Measurements from ENCODE around the gene RBM45.
"Not testable (repeated sequence)": the region's sequence is repeated elsewhere in the genome, so short reads cannot be mapped to it uniquely, and the experiment has no call there.

Gene RBM45

DNA sequence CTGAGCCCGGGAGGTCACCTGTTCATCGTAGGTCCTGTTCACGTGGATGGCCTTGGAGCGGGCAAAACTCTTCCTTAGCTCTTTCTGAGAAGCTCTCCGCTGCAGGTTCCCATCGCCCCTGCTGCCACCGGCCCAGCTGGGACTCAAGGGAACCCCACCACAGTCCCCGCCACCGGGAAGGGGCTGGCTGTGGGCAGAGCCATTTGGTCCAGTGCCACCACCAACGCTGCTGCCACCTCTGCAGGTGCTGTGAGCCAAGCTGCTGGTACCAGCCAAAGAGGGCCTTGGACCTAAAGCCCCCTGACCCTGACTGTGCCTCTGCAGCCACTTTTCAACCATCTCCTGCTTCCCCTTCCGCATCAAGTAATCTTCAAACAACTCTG is 40.2 kb upstream of the RBM45 start:
- no peak overlapping the region for H3K4me3 ChIP-seq (ENCODE audit: low read depth, low read length)
- no peak for DNase-seq (ENCODE audit: low read depth)
- TF ChIP-seq, protein P1, sequence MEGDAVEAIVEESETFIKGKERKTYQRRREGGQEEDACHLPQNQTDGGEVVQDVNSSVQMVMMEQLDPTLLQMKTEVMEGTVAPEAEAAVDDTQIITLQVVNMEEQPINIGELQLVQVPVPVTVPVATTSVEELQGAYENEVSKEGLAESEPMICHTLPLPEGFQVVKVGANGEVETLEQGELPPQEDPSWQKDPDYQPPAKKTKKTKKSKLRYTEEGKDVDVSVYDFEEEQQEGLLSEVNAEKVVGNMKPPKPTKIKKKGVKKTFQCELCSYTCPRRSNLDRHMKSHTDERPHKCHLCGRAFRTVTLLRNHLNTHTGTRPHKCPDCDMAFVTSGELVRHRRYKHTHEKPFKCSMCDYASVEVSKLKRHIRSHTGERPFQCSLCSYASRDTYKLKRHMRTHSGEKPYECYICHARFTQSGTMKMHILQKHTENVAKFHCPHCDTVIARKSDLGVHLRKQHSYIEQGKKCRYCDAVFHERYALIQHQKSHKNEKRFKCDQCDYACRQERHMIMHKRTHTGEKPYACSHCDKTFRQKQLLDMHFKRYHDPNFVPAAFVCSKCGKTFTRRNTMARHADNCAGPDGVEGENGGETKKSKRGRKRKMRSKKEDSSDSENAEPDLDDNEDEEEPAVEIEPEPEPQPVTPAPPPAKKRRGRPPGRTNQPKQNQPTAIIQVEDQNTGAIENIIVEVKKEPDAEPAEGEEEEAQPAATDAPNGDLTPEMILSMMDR (IDR thresholded peaks at IDR 0.05; ENCODE audit: low read depth, low read length, missing control alignments): no peak

DNA sequence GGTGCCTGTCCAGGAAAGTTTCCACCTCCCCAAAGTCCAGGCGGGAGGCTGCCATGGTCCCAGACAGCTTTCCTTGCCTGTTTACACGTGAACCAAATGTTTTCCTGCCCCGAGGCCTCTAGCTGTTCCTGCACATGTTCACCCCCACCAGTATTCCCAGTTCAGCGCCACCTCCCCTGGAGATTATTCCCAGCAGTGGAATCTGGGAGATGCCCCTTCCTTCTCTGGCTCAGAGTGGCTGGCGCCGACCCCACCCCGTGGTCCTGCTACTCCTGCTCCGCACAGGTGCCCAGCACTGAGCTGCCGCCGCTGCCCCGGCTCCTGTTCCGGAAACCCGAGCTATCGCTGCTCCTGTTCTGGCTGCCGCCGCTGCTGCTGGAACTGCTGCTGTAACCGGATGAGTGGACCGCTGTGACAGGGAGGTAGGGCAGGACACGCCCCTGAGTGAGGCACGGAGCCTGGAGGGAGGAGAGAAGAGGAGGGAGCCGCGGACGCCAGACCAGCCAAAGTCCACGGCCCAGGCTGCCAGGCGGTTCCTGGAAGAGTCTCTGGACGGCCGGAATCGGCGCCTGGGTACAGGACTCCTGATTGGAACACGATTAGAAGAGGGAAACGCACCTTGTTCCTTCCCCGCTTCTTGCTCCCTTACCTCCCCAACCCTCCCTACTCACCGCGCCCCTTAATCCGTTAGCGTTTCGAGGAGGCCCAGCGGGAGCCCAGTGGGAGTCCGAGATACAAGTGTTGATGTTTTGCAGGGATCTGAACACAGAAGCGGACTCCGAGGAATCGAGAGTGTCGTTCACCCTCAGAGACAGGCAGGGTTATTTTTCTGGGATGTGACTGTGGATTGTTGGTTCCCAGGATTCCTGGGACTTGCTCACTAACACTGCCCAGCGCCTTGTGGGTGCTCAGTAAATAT is 39.6 kb upstream of the RBM45 start, which contains the start of gene PDE11A:
PDE11A (minus strand) TSS at position 395 of the 919 bp plus-strand sequence; CDS start at position 55, 340 bp downstream.
- no peak within 1 kb of the TSS for H3K4me3 ChIP-seq (ENCODE audit: low read depth, low read length)
- DNase-seq (ENCODE audit: low read depth): no peak
- TF ChIP-seq, protein P1 (IDR thresholded peaks at IDR 0.05; ENCODE audit: low read depth, low read length, missing control alignments): no peak

DNA sequence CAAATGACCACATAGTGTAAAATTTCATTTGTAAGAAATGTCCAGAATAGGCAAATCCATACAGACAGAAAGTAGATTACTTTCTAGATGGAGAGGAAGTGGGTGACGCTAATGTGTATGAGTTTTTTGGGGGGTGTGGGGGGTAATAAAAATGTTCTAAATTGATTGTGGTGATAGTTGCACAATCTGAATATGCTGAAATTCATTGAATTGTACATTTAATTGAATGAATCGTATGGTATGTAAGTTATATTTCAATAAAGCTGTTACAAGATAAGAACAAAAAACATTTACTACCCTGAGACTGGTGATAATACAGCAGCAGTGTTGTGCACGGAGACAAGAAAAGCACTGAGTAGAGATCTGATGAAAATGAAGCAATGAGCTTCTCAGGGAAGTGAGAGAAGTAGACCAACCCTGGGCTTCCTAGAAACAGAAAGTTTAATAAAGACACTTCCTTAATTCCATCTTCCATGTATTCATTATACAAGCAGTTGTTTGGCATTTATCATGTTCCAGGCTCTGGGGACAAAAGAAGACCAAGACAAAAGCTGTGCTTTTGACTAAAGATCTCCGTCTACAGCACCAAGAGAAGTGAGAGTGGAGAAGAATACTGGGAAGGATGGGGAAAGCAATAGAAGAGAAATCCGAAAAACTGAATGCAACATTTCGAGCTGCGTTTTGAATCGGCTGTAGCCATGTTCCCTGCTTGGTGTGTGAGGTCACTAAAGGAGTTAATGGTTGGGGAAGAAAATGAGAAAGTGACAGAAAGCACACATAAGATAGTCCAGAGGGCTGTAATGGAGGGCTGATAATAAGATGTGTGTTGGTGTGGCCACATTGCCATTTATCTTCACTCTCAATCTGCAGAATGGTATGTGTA is 37.9 kb upstream of the RBM45 start:
- H3K4me3 ChIP-seq (ENCODE audit: low read depth, low read length): no peak overlapping the region
- TF ChIP-seq, protein P1 (IDR thresholded peaks at IDR 0.05; ENCODE audit: low read depth, low read length, missing control alignments): no peak
- DNase-seq (ENCODE audit: low read depth): no peak

DNA sequence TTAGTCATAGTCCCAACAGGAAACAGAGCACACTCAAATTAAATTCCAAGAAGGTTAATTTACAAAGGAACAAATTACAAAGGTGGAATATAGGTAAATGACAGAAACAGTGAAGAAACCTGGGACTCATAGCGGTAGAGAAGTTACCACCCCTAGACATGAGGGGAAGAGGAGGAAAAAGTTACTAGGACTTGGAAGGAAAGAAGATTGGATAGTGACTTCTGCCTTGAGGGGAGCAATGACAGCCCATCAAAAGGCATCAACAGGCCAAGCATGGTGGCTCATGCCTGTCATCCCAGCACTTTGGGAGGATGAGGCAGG is 37.3 kb upstream of the RBM45 start:
- TF ChIP-seq, protein P1 (IDR thresholded peaks at IDR 0.05; ENCODE audit: low read depth, low read length, missing control alignments): no peak
- DNase-seq (ENCODE audit: low read depth): no peak
- no peak overlapping the region for H3K4me3 ChIP-seq (ENCODE audit: low read depth, low read length)

DNA sequence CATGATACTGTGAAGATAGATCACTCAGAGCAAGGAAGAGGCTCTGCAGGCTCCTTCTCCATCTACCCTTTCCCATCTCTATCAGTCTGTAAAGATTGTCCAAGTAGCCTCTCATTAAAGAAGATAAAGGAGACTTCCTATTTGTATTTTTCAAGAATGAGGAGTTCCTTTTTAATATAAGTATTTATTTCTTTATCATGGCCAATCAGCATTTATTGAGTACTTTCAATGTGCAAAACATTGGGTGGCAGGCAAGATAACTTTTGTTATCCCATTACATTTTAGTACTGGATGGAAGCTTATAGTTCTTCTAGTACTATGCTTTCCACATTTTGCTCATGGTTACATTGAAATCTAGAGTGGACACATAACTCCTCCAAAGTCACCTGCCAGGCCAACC is 36.1 kb upstream of the RBM45 start:
- no peak for DNase-seq (ENCODE audit: low read depth)
- TF ChIP-seq, protein P1 (IDR thresholded peaks at IDR 0.05; ENCODE audit: low read depth, low read length, missing control alignments): no peak
- no peak overlapping the region for H3K4me3 ChIP-seq (ENCODE audit: low read depth, low read length)

DNA sequence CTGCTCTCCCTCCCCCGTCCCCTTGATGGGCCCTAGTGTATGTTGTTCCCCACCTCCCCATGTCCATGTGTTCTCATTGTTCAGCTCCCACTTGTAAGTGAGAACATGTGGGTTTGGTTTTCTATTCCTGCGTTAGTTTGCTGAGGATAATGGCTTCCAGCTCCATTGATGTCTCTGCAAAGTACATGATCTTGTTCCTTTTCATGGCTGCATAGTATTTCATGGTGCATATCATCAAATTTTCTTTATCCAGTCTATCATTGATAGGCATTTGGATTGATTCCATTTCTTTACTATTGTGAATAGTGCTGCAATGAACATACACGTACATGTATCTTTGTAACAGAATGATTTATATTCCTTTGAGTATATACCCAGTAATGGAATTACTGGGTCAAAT is 33.0 kb upstream of the RBM45 start:
- not testable (repeated sequence) for DNase-seq (ENCODE audit: low read depth); H3K4me3 ChIP-seq (ENCODE audit: low read depth, low read length)

DNA sequence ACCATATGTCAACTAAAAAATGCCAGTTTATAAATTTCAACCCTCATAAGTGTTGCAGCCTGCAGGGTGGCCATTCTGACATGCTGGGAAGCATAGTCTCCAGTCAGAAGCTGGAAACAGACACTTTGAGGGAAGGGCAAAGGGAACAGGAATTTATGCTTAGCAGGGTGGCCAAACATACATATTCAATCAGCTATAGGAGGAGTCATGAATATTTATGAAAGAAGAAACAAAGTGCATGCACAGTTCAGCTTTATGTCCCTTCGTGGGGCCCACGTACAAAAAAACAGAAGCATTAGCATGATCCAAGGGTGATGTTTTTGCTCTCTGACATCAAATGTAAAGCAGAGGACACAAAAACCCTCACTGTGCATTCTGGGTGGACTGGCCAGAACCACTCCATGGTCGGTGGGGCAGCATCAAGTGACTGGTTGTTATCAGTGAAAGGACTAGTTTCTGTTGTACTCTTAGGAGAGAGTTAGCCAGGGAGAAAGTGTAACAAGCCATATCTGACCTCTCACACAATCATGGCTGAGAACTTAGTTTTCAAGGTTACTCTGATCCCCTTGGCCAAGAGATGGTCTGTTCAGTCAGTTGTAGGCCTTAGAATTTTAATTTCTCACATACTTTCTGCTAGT is 29.7 kb upstream of the RBM45 start:
- TF ChIP-seq, protein P1 (IDR thresholded peaks at IDR 0.05; ENCODE audit: low read depth, low read length, missing control alignments): no peak
- no peak for DNase-seq (ENCODE audit: low read depth)
- H3K4me3 ChIP-seq (ENCODE audit: low read depth, low read length): no peak overlapping the region

Measured in GM12864 (cell line).